SK-N-SH (cell line): ENCODE results near the gene SNAP23. TPM values are rescaled to one million over a fixed set of nuclear protein-coding genes. Genes with fewer than 3 reads are reported as not detected.

ENCODE experiments used
- CTCF ChIA-PET: fragments of 300-600, 350-600 bp; formaldehyde crosslinking; extraction: SDS; loops from one replicate; lab custom pipeline; 2021; lab: Yijun Ruan, JAX
- POLR2A ChIA-PET: fragments of 350-600 bp; sonication (Branson Sonifier 250); formaldehyde crosslinking; extraction: SDS; loops from one replicate; lab custom pipeline; 2020; ENCODE audit warnings: antibody characterized with exemption, inconsistent platforms; lab: Yijun Ruan, JAX
- DNase-seq: peaks from one replicate; pipeline ENCODE4 v3.0.0; 2012
- H2AFZ ChIP-seq: fragments of 200-600 bp; sonication (generic); 2 replicates; pipeline ENCODE4 v1.8.1; 2016; ENCODE audit warnings: antibody characterized with exemption, mild to moderate bottlenecking, low read depth
- H3F3A ChIP-seq: fragments of 200-600 bp; sonication (generic); replicated peaks from 2 replicates; pipeline ENCODE3; 2016; ENCODE audit warnings: antibody characterized with exemption, mild to moderate bottlenecking; ENCODE audit not compliant: insufficient read depth
- H3K27ac ChIP-seq, 2 experiments: fragments of 200-500 bp in 1 of 2; fragments of 200-600 bp in 1 of 2; sonication (Bioruptor generic) in 1 of 2; sonication (generic), shearing (Covaris generic) in 1 of 2; 2 replicates each; pipeline versions ENCODE4 v1.5.1 to v1.6.1; 2014 to 2016; ENCODE audit warnings: low read depth in 2 of 2, inconsistent platforms in 1 of 2, low read length in 1 of 2, mild to moderate bottlenecking in 1 of 2, mixed read lengths in 1 of 2
- H3K27me3 ChIP-seq: fragments of 200-600 bp; sonication (generic), shearing (Covaris generic); 2 replicates; pipeline ENCODE4 v1.6.1; 2016; ENCODE audit warnings: mixed run types; ENCODE audit not compliant: insufficient read depth
- H3K36me3 ChIP-seq, 2 experiments: fragments of 200-500 bp in 1 of 2; fragments of 200-600 bp in 1 of 2; sonication (Bioruptor generic) in 1 of 2; sonication (generic) in 1 of 2; replicated peaks in 1 of 2; 2 replicates each; pipeline versions ENCODE3 to v1.5.1; 2014 to 2016; ENCODE audit warnings: low read length in 1 of 2, mild to moderate bottlenecking in 1 of 2; ENCODE audit not compliant: insufficient read depth in 2 of 2, control insufficient read depth in 1 of 2
- H3K4me1 ChIP-seq, 2 experiments: fragments of 200-500 bp in 1 of 2; fragments of 200-600 bp in 1 of 2; sonication (Bioruptor generic) in 1 of 2; sonication (generic), shearing (Covaris generic) in 1 of 2; 2 replicates each; pipeline versions ENCODE4 v1.5.1 to v1.6.1; 2014 to 2016; ENCODE audit warnings: low read depth in 1 of 2, low read length in 1 of 2, mixed run types in 1 of 2; ENCODE audit not compliant: insufficient read depth in 2 of 2, control insufficient read depth in 1 of 2
- H3K4me2 ChIP-seq: fragments of 200-600 bp; sonication (generic), shearing (Covaris generic); 2 replicates; pipeline ENCODE4 v1.6.1; 2017; ENCODE audit warnings: mixed run types
- H3K4me3 ChIP-seq, 2 experiments: fragments of 200-500 bp in 1 of 2; fragments of 200-600 bp in 1 of 2; sonication (Bioruptor generic) in 1 of 2; sonication (generic), shearing (Covaris generic) in 1 of 2; 2 replicates each; pipeline versions ENCODE4 v1.5.1 to v1.8.1; 2014 to 2016; ENCODE audit warnings: low read depth in 2 of 2, inconsistent platforms in 1 of 2, low read length in 1 of 2, mild to moderate bottlenecking in 1 of 2, mixed read lengths in 1 of 2, moderate library complexity in 1 of 2
- H3K79me2 ChIP-seq: fragments of 200-600 bp; sonication (generic); 2 replicates; pipeline ENCODE4 v1.8.1; 2017; ENCODE audit warnings: mild to moderate bottlenecking; ENCODE audit not compliant: insufficient read depth
- H3K9ac ChIP-seq: fragments of 200-600 bp; sonication (generic); 2 replicates; pipeline ENCODE4 v1.6.1; 2017; ENCODE audit warnings: mixed run types
- H3K9me2 ChIP-seq: fragments of 200-600 bp; sonication (generic); 2 replicates; pipeline ENCODE4 v1.6.1; 2017; ENCODE audit warnings: mixed run types
- H3K9me3 ChIP-seq: fragments of 200-600 bp; sonication (generic); 2 replicates; pipeline ENCODE4 v1.6.1; 2017; ENCODE audit warnings: mixed run types, mild to moderate bottlenecking, moderate library complexity
- H4K20me1 ChIP-seq: fragments of 200-600 bp; sonication (generic); 2 replicates; pipeline ENCODE4 v1.6.1; 2017; ENCODE audit warnings: mild to moderate bottlenecking, mixed run types; ENCODE audit not compliant: insufficient read depth
- CTCF ChIP-seq: fragments of 200-600 bp; sonication (generic); IDR thresholded peaks from 2 replicates; pipeline ENCODE4 v1.6.1; 2017; ENCODE audit warnings: antibody characterized with exemption, mild to moderate bottlenecking, moderate library complexity
- ELF1 ChIP-seq: IDR thresholded peaks from 2 replicates; pipeline ENCODE4 v1.4.0; 2012
- FOXJ3 ChIP-seq: sonication (generic); formaldehyde crosslinking; IDR thresholded peaks from 2 replicates; pipeline ENCODE4 v1.5.1; 2020; ENCODE audit warnings: mild to moderate bottlenecking, missing genetic modification reagents
- FOXM1 ChIP-seq: IDR thresholded peaks from 2 replicates; pipeline ENCODE4 v1.4.0; 2012; ENCODE audit warnings: low read depth, mild to moderate bottlenecking
- GABPA ChIP-seq: IDR thresholded peaks from 2 replicates; pipeline ENCODE4 v1.4.0; 2012; ENCODE audit warnings: low read depth, mild to moderate bottlenecking
- JUND ChIP-seq: IDR thresholded peaks from 2 replicates; pipeline ENCODE4 v1.4.0; 2012
- MEF2A ChIP-seq: IDR thresholded peaks from 2 replicates; pipeline ENCODE4 v1.4.0; 2012; ENCODE audit warnings: low read depth, borderline replicate concordance
- MXI1 ChIP-seq: IDR thresholded peaks from 2 replicates; pipeline ENCODE4 v1.6.1; 2012; ENCODE audit warnings: mild to moderate bottlenecking, low read depth, low read length, improper control_type of control experiment
- NFIC ChIP-seq: IDR thresholded peaks from 2 replicates; pipeline ENCODE4 v1.4.0; 2012; ENCODE audit warnings: borderline replicate concordance
- RCOR1 ChIP-seq: fragments of 150-350 bp; IDR thresholded peaks from 2 replicates; pipeline ENCODE4 v1.6.1; 2017; ENCODE audit warnings: antibody characterized with exemption, low read length
- REST ChIP-seq: IDR thresholded peaks from 2 replicates; pipeline ENCODE4 v1.6.1; 2012; ENCODE audit warnings: mild to moderate bottlenecking, low read depth, low read length, moderate library complexity
- SMC3 ChIP-seq: IDR thresholded peaks from 2 replicates; pipeline ENCODE4 v1.6.1; 2012; ENCODE audit warnings: low read depth, low read length, improper control_type of control experiment
- TEAD4 ChIP-seq: IDR thresholded peaks from 2 replicates; pipeline ENCODE4 v1.4.0; 2012; ENCODE audit warnings: mild to moderate bottlenecking, borderline replicate concordance; ENCODE audit not compliant: insufficient read depth
- USF1 ChIP-seq: IDR thresholded peaks from 2 replicates; pipeline ENCODE4 v1.4.0; 2012; ENCODE audit warnings: low read depth, borderline replicate concordance
- WGBS: methylation state at CpG from one replicate; pipeline ENCODE4 v1.1.6; 2017; ENCODE audit warnings: low lambda C conversion rate; 5-methylcytosine and 5-hydroxymethylcytosine counted together
- polyA plus RNA-seq, 3 experiments: library from polyadenylated mRNA; depleted of rRNA; stranded (reverse); fragments of >200 nt; gene quantifications; 2 replicates each; pipeline ENCODE4 v1.2.3, GENCODE V29; 2012

Gene SNAP23
- polyA plus RNA-seq, 1 of the 3 experiments (the other 2 are of a cell fraction): 39.2 TPM

GRCh38 chr15:42528970-42529369 is 33.5 kb downstream of the SNAP23 start:
- Histone ChIP-seq H3K9ac (no peak overlapping the region), H3K27ac (no peak overlapping the region), H3K9me2 (no peaks in the 10 kb centered on the region), H3F3A (peaks cover 4% of the 10 kb centered on the region), H3K4me3 (no peak overlapping the region), H4K20me1 (no peaks in the 10 kb centered on the region), H3K9me3 (no peaks in the 10 kb centered on the region), H2AFZ (no peak overlapping the region), H3K27me3 (no peaks in the 10 kb centered on the region), H3K4me2 (no peak overlapping the region), H3K79me2 (no peaks in the 10 kb centered on the region), H3K4me1 (no peaks in the 10 kb centered on the region), H3K36me3 (peaks cover 42 to 64% of the 10 kb centered on the region in 2 experiments)
- DNase-seq: no peak
- ChIA-PET CTCF (interaction anchor here (1.3 kb wide), 1 partner anchor 19 kb away, joined by 3 read pairs; the partner anchor contains the start of genes HAUS2 and LRRC57), POLR2A (no interaction called here)
- no peak for TF ChIP-seq TEAD4
- no peak for TF ChIP-seq JUND
- no peak for TF ChIP-seq FOXM1
- TF ChIP-seq GABPA: no peak
- TF ChIP-seq FOXJ3: no peak
- no peak for TF ChIP-seq REST
- TF ChIP-seq MXI1: no peak
- TF ChIP-seq MEF2A: no peak
- TF ChIP-seq ELF1: no peak
- no peak for TF ChIP-seq USF1
- TF ChIP-seq RCOR1: no peak
- no peak for TF ChIP-seq NFIC
- TF ChIP-seq SMC3: no peak
- TF ChIP-seq CTCF: no peak
- 86% methylated on average over 3 of the region's 3 CpGs for WGBS
